ENCODE measurements around the gene BCAN. TPM values are rescaled to one million over a fixed set of nuclear protein-coding genes. Genes with fewer than 3 reads are reported as not detected.

The BCAN gene
- total and polyA plus RNA-seq, 2 experiments from 2014 or later, result 2.3 to 5.5 TPM

DNA sequence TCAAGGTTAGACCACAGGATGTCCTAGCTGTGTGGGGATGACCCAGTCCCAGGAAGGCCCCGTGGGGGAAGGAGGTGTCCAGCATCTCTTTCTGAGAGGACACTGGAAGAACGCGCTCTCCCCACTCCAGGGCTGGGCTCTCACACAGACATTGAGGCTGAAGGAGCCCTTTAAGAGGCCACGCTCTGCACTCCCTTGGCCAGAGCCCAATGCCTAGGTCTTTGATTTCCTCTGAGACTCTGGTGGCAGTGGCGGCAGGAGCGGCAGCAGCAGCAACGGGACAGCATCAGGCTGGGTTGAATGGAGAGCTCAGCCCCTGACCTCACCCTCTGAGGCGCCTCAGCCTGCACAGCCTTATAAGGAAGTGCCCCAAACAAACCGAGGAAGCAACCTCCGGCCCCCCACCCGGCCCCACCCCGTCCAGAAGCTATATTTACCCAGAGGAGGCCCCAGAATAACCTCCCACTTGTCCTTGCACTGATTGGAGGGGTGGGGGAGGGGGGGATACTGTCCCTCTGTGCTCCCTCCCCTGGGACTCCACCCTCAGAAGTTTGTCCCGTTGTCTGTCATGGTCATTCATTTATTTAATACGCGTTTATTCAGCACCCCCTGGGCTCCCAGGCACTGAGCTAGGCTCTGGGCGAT lies 23.0 kb downstream of the BCAN start (continued):
- TF ChIP-seq, protein P1, sequence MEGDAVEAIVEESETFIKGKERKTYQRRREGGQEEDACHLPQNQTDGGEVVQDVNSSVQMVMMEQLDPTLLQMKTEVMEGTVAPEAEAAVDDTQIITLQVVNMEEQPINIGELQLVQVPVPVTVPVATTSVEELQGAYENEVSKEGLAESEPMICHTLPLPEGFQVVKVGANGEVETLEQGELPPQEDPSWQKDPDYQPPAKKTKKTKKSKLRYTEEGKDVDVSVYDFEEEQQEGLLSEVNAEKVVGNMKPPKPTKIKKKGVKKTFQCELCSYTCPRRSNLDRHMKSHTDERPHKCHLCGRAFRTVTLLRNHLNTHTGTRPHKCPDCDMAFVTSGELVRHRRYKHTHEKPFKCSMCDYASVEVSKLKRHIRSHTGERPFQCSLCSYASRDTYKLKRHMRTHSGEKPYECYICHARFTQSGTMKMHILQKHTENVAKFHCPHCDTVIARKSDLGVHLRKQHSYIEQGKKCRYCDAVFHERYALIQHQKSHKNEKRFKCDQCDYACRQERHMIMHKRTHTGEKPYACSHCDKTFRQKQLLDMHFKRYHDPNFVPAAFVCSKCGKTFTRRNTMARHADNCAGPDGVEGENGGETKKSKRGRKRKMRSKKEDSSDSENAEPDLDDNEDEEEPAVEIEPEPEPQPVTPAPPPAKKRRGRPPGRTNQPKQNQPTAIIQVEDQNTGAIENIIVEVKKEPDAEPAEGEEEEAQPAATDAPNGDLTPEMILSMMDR (conservative IDR thresholded peaks at IDR 0.05; ENCODE audit: low read depth in 2 of 2), result no peak
- TF ChIP-seq CREB1 (CRISPR knock-in tag; IDR thresholded peaks at IDR 0.05; ENCODE audit: low read depth) (no peak), STAT1 (IDR thresholded peaks at IDR 0.05; ENCODE audit: unreplicated experiment) (no peak), EZH2phosphoT487 (IDR thresholded peaks at IDR 0.05; ENCODE audit: unreplicated experiment) (no peak), EZH2 (IDR thresholded peaks at IDR 0.05; ENCODE audit: low read depth, unreplicated experiment) (no peak)

DNA sequence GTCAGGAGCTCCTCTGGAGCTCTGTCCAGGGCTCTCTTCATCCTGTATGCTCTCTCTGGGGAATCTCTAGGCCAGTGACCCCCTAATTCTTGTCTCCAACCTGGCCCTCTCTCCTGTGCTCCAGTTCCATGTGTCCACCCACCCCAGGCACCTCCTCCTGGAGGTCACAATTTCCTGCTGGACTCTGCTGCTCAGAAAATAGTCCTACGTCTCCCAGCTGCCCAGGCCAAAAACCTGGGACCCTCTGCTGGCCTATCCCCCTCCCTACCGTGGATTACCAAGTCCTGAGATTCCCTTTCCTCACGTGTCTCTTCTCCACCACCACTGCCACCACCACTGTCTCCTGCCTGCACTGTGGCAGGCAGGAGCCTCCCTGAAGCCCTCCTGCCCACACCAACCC lies 23.6 kb downstream of the BCAN start:
- H3K27ac ChIP-seq (ENCODE audit: low read depth), result peak overlapping the region; percentile 77
- peaks cover 19% of the 10 kb centered on the region for H3K27me3 Mint-ChIP-seq (ENCODE audit: insufficient read depth, low read depth, poor library complexity)
- H3K4me2 ChIP-seq, result 0 out of 2 replicates have a peak overlapping the region, but pooled peaks have one; percentile 60
- H3K79me2 ChIP-seq (replicated peaks; ENCODE audit: insufficient read depth), result no peaks in the 10 kb centered on the region
- peak overlapping the region; percentile 10; the same call in 1 of the 3 replicates for H3K4me3 Mint-ChIP-seq
- no peak for ATAC-seq
- TF ChIP-seq ZNF331 (CRISPR knock-in tag; IDR thresholded peaks at IDR 0.05; ENCODE audit: low read depth) (no peak), ZNF114 (CRISPR knock-in tag; IDR thresholded peaks at IDR 0.05) (no peak), STAT1 (IDR thresholded peaks at IDR 0.05; ENCODE audit: unreplicated experiment) (no peak)
- peaks cover 95% of the 10 kb centered on the region for H3K4me1 ChIP-seq (ENCODE audit: insufficient read depth)
- no peak overlapping the region for H2AFZ ChIP-seq
- peaks cover 89% of the 10 kb centered on the region for H3K4me1 Mint-ChIP-seq
- peak overlapping the region; percentile 85 for H3K27ac Mint-ChIP-seq
- H3F3A ChIP-seq (replicated peaks; ENCODE audit: low read depth), result peaks cover 34% of the 10 kb centered on the region; the same call in 1 of the 2 replicates
- no peak for DNase-seq (ENCODE audit: low spot score)
- no peaks in the 10 kb centered on the region; the same call in 1 of the 3 replicates for H3K9me3 Mint-ChIP-seq
- H3K27me3 ChIP-seq (ENCODE audit: insufficient read depth), result no peaks in the 10 kb centered on the region
- no peaks in the 10 kb centered on the region for H3K36me3 ChIP-seq (ENCODE audit: insufficient read depth)
- no peak overlapping the region for H3K4me3 ChIP-seq
- H3K36me3 Mint-ChIP-seq (ENCODE audit: low read depth), result peaks cover 2% of the 10 kb centered on the region; the same call in 1 of the 3 replicates
- no peaks in the 10 kb centered on the region for H3K9me2 ChIP-seq (ENCODE audit: insufficient read depth)
- H4K20me1 ChIP-seq (replicated peaks; ENCODE audit: insufficient read depth), result no peaks in the 10 kb centered on the region

DNA sequence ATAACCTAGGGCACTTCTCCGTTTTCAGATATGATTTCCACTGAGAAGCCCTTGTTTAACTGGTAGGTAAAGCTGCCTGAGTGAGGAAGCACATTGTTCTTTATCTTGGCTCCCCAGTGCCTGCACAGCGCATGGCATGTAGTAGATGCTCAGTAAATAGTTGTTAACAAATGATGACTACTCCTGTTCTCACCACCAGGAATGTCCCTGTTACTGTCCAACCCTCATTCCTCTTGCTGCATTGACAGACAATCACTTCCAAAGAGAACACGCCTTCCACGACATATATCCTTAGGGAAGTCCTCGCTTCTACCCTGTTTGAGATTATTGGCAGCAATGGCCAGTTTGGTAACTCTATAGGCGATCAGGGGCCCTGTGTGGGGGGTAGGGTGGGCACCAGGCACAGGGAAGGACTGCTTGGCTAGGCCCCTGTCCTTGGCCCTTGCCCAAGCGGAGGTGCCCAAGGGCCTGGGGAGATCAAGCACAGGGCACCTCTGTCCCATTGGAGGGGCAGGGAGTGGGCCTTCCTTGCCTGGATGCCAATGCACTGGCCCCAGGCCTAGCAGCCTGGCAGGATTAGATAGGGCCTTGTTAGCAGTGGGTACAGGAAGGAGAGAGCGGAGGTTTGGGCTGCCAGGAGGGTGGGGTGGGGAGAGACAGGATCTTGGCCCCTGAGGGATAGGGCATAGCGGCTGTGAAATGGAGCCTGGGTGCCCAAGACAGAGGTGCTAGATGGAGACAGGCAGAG lies 25.1 kb downstream of the BCAN start:
- H3K36me3 Mint-ChIP-seq (ENCODE audit: low read depth), result peaks cover 14% of the 10 kb centered on the region
- Histone ChIP-seq H3K9me2 (ENCODE audit: insufficient read depth) (peaks cover 10% of the 10 kb centered on the region), H3K4me1 (ENCODE audit: insufficient read depth) (peaks cover 80% of the 10 kb centered on the region), H3K36me3 (ENCODE audit: insufficient read depth) (peaks cover 10% of the 10 kb centered on the region), H3K27ac (ENCODE audit: low read depth) (peak overlapping the region; percentile 88; the same call in 1 of the 2 replicates), H2AFZ (no peak overlapping the region), H3K79me2 (replicated peaks; ENCODE audit: insufficient read depth) (peaks cover 9% of the 10 kb centered on the region; the same call in 1 of the 2 replicates), H3F3A (replicated peaks; ENCODE audit: low read depth) (peaks cover 30% of the 10 kb centered on the region; the same call in 1 of the 2 replicates), H4K20me1 (replicated peaks; ENCODE audit: insufficient read depth) (no peaks in the 10 kb centered on the region; the same call in 1 of the 2 replicates), H3K4me2 (no peak overlapping the region), H3K27me3 (ENCODE audit: insufficient read depth) (no peaks in the 10 kb centered on the region), H3K4me3 (no peak overlapping the region)
- ATAC-seq, result no peak
- H3K4me3 Mint-ChIP-seq, result no peak overlapping the region; the same call in 2 of the 3 replicates
- no peak for DNase-seq (ENCODE audit: low spot score)
- peak overlapping the region; percentile 20; the same call in 1 of the 2 replicates for H3K27ac Mint-ChIP-seq
- no peak for TF ChIP-seq ZNF114 (CRISPR knock-in tag; IDR thresholded peaks at IDR 0.05)
- TF ChIP-seq POLR2AphosphoS5 (IDR thresholded peaks at IDR 0.05; ENCODE audit: low read depth), result peak; percentile 25; the same call in 1 of the 2 replicates
- H3K27me3 Mint-ChIP-seq (ENCODE audit: insufficient read depth, low read depth, poor library complexity), result peaks cover 13% of the 10 kb centered on the region
- peaks cover 85% of the 10 kb centered on the region for H3K4me1 Mint-ChIP-seq
- H3K9me3 Mint-ChIP-seq, result no peaks in the 10 kb centered on the region; the same call in none of the 3 replicates

Data from GM23338 (cell line).